Peyer's patch (tissue), 4 donors: ENCODE results near the gene UGT2A3.

ENCODE experiments used
- CTCF ChIP-seq, 6 experiments: fragments of 450-650 bp in 4 of 6; fragments of 200-600 bp in 2 of 6; sonication (generic) in 1 of 6; IDR thresholded peaks; one replicate each; pipeline ENCODE4 v1.5.1; 2017 to 2019; ENCODE audit warnings: antibody characterized with exemption in 6 of 6, mild to moderate bottlenecking in 3 of 6, moderate library complexity in 1 of 6
- POLR2A ChIP-seq, 2 donors: fragments of 450-650 bp; IDR thresholded peaks; one replicate each; pipeline ENCODE4 v1.5.1; 2017; ENCODE audit warnings: antibody characterized with exemption in 2 of 2, mild to moderate bottlenecking in 2 of 2, moderate library complexity in 2 of 2

- no peak for TF ChIP-seq CTCF (IDR thresholded peaks at IDR 0.05)
- no peak for TF ChIP-seq POLR2A (IDR thresholded peaks at IDR 0.05)
These were observed 2.6 kb downstream of the UGT2A3 start for GRCh38 chr4:68948985-68949384.
